ENCODE data around the gene LMO7.

DNA sequence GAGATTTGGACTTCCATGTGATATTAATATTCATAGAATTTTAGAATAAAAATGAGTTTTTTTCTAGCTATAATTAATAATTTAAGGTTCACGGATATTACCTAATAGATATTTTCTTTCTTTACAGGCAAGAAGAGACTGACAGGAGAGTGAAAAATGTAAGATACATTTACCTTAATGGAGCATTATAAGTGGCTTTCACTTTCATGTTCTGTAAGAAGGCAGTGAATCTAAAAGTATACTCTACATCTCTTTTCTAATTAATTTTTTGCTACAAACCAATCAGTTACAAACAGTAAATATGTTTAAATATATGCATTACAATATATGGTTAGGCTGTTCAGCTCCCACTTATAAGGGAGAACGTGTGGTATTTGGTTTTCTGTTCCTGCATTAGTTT, 159.1 kb downstream of the LMO7 start:
- TF ChIP-seq, protein P1, sequence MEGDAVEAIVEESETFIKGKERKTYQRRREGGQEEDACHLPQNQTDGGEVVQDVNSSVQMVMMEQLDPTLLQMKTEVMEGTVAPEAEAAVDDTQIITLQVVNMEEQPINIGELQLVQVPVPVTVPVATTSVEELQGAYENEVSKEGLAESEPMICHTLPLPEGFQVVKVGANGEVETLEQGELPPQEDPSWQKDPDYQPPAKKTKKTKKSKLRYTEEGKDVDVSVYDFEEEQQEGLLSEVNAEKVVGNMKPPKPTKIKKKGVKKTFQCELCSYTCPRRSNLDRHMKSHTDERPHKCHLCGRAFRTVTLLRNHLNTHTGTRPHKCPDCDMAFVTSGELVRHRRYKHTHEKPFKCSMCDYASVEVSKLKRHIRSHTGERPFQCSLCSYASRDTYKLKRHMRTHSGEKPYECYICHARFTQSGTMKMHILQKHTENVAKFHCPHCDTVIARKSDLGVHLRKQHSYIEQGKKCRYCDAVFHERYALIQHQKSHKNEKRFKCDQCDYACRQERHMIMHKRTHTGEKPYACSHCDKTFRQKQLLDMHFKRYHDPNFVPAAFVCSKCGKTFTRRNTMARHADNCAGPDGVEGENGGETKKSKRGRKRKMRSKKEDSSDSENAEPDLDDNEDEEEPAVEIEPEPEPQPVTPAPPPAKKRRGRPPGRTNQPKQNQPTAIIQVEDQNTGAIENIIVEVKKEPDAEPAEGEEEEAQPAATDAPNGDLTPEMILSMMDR (IDR thresholded peaks at IDR 0.05; ENCODE audit: low read depth, low read length, missing input control) = no peak
- TF ChIP-seq RAD21 (IDR thresholded peaks at IDR 0.05) = no peak
- no peak for TF ChIP-seq RXRA (IDR thresholded peaks at IDR 0.05)
- no peak for TF ChIP-seq JUND (IDR thresholded peaks at IDR 0.05)
- TF ChIP-seq HNF4G (IDR thresholded peaks at IDR 0.05) = no peak
- no peak for TF ChIP-seq TAF1 (conservative IDR thresholded peaks at IDR 0.05)
- no peak for TF ChIP-seq NR2F2 (IDR thresholded peaks at IDR 0.05)
- TF ChIP-seq, protein P2, sequence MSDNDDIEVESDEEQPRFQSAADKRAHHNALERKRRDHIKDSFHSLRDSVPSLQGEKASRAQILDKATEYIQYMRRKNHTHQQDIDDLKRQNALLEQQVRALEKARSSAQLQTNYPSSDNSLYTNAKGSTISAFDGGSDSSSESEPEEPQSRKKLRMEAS (IDR thresholded peaks at IDR 0.05) = no peak
- TF ChIP-seq, protein P3, sequence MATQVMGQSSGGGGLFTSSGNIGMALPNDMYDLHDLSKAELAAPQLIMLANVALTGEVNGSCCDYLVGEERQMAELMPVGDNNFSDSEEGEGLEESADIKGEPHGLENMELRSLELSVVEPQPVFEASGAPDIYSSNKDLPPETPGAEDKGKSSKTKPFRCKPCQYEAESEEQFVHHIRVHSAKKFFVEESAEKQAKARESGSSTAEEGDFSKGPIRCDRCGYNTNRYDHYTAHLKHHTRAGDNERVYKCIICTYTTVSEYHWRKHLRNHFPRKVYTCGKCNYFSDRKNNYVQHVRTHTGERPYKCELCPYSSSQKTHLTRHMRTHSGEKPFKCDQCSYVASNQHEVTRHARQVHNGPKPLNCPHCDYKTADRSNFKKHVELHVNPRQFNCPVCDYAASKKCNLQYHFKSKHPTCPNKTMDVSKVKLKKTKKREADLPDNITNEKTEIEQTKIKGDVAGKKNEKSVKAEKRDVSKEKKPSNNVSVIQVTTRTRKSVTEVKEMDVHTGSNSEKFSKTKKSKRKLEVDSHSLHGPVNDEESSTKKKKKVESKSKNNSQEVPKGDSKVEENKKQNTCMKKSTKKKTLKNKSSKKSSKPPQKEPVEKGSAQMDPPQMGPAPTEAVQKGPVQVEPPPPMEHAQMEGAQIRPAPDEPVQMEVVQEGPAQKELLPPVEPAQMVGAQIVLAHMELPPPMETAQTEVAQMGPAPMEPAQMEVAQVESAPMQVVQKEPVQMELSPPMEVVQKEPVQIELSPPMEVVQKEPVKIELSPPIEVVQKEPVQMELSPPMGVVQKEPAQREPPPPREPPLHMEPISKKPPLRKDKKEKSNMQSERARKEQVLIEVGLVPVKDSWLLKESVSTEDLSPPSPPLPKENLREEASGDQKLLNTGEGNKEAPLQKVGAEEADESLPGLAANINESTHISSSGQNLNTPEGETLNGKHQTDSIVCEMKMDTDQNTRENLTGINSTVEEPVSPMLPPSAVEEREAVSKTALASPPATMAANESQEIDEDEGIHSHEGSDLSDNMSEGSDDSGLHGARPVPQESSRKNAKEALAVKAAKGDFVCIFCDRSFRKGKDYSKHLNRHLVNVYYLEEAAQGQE (IDR thresholded peaks at IDR 0.05) = no peak
- TF ChIP-seq YY1 (IDR thresholded peaks at IDR 0.05) = no peak
- no peak for TF ChIP-seq HNF4A (conservative IDR thresholded peaks at IDR 0.05)
- TF ChIP-seq, protein P4, sequence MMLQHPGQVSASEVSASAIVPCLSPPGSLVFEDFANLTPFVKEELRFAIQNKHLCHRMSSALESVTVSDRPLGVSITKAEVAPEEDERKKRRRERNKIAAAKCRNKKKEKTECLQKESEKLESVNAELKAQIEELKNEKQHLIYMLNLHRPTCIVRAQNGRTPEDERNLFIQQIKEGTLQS (IDR thresholded peaks at IDR 0.05) = no peak
- no peak for TF ChIP-seq FOXA1 (IDR thresholded peaks at IDR 0.05)
